Measurements from ENCODE around the gene MAP7. TPM values are rescaled to one million over a fixed set of nuclear protein-coding genes. Genes with fewer than 3 reads are reported as not detected.

Gene MAP7
- total and polyA plus RNA-seq, 9 of the 15 experiments (the other 6 are each of a cell fraction or from before 2014, with no cell fraction given) = 0.76 to 7.7 (median 3.9) TPM

GRCh38 chr6:136582711-136583471, 32.7 kb upstream of the MAP7 start (continued):
- peak; percentile 40; the same call in 1 of the 2 replicates for TF ChIP-seq REST (IDR thresholded peaks at IDR 0.05; ENCODE audit: borderline replicate concordance)
- TF ChIP-seq REST (CRISPR knock-in tag; IDR thresholded peaks at IDR 0.05; ENCODE audit: low read depth) = no peak
- TF ChIP-seq HNRNPUL1 (IDR thresholded peaks at IDR 0.05; ENCODE audit: low read length) = no peak
- no peak for TF ChIP-seq NR3C1 (CRISPR knock-in tag; IDR thresholded peaks at IDR 0.05)
- no peak for TF ChIP-seq DNMT1 (IDR thresholded peaks at IDR 0.05)
- TF ChIP-seq ZNF277 (CRISPR knock-in tag; IDR thresholded peaks at IDR 0.05; ENCODE audit: borderline replicate concordance) = no peak
- no peak for TF ChIP-seq ZNF644 (tag; IDR thresholded peaks at IDR 0.05; ENCODE audit: low read depth)
- TF ChIP-seq ZNF785 (CRISPR knock-in tag; IDR thresholded peaks at IDR 0.05) = no peak
- no peak for TF ChIP-seq ZNF655 (CRISPR knock-in tag; IDR thresholded peaks at IDR 0.05)
- TF ChIP-seq GTF3C2 (IDR thresholded peaks at IDR 0.05; ENCODE audit: borderline replicate concordance, extremely low read depth, insufficient read length) = no peak
- TF ChIP-seq ZNF717 (CRISPR knock-in tag; IDR thresholded peaks at IDR 0.05) = no peak
- no peak for TF ChIP-seq RAD51 (IDR thresholded peaks at IDR 0.05; ENCODE audit: borderline replicate concordance, low read depth)
- 0 out of 2 replicates have a peak, but pooled peaks have one; percentile 35 for TF ChIP-seq SMC3 (conservative IDR thresholded peaks at IDR 0.05; ENCODE audit: insufficient read depth, low read depth, low read length)
- no peak for TF ChIP-seq ZNF57 (CRISPR knock-in tag; IDR thresholded peaks at IDR 0.05)
